ENCODE results near the gene C5orf46.
A peak's percentile ranks its signal among the peaks of the same experiment; 100 is the strongest.

C5orf46 gene

GRCh38 chr5:147913786-147914185, 7.4 kb upstream of the C5orf46 start:
- TF ChIP-seq POLR2A (IDR thresholded peaks at IDR 0.05; ENCODE audit: low read depth, low read length) = no peak
- FAIRE-seq = no peak

DNA sequence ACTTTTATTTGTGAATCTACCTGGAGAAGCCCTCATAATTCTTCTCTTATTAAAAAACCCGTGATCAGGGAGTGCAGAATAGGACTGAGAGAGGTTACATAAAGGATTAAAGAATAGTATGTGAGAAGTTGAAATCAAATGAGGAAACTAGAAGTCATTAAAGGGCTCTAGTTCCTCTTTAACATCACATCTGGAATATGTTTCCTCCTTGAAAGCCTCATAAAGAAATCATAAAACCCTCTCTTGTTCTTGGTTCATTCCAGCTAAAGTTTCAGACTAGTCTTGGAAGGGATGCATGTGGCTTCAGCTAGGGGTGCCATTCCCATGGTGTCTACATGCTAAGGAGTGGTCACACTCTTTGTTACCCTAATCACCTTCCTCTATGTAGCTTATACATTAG, 5.7 kb upstream of the C5orf46 start:
- no peak for FAIRE-seq
- no peak for TF ChIP-seq POLR2A (IDR thresholded peaks at IDR 0.05; ENCODE audit: low read depth, low read length)
- no peak for DNase-seq (ENCODE audit: insufficient read length, low spot score)

More at GRCh38 chr5:147913786-147914185, 7.4 kb upstream of the C5orf46 start:
- no peak for DNase-seq (ENCODE audit: insufficient read length, low spot score)

DNA sequence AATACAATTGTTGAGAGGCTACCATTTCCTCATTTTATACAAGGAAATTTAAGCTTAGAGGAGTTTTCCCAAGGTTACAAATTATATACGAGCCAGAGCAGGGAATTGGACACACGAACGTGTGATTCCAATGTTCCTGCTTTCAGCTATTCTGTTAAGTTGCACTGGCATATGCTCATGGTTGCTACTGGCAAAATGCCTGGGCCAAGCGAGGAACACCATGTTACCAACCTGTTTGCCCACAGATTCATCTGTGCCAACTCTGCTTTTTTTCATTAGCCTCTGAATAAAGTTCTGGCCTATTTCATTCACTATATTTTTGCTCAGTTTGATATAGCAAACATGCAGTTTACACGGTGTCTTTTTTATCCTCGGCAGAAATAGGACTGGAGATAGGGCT, 5.1 kb upstream of the C5orf46 start:
- no peak for FAIRE-seq
- no peak for DNase-seq (ENCODE audit: insufficient read length, low spot score)
- TF ChIP-seq POLR2A (IDR thresholded peaks at IDR 0.05; ENCODE audit: low read depth, low read length) = no peak

- TF ChIP-seq POLR2A (IDR thresholded peaks at IDR 0.05; ENCODE audit: low read depth, low read length) = no peak
- no peak for DNase-seq (ENCODE audit: insufficient read length, low spot score)
- no peak for FAIRE-seq
Measured at GRCh38 chr5:147904110-147904509, 2.2 kb downstream of the C5orf46 start.

- TF ChIP-seq POLR2A (IDR thresholded peaks at IDR 0.05; ENCODE audit: low read depth, low read length) = no peak
- DNase-seq (ENCODE audit: insufficient read length, low spot score) (no peak), FAIRE-seq (no peak)
Measured at GRCh38 chr5:147902609-147903115, 3.7 kb downstream of the C5orf46 start.

DNA sequence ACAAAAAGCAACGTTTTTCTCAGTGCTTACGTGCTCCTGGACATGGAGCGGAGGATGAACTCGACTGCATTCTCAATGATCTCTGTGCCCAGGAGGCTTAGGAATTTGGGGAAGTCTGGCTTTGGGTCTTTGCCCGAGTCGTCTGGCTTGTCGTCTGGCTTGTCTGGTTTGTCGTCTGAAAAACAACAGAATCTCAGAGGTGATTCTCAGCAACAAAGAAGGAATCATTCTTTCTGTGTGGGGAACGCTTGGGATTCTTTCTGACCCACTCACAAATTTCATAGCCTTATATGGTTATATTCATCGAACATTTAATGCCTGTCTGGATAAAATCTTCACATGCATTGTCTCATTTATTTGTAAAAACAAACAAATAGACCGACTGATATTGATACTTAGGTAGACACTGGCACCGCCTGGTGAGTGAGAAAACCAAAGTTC, 4.7 kb downstream of the C5orf46 start:
- FAIRE-seq (no peak), DNase-seq (ENCODE audit: insufficient read length, low spot score) (no peak)
- no peak for TF ChIP-seq POLR2A (IDR thresholded peaks at IDR 0.05; ENCODE audit: low read depth, low read length)

DNA sequence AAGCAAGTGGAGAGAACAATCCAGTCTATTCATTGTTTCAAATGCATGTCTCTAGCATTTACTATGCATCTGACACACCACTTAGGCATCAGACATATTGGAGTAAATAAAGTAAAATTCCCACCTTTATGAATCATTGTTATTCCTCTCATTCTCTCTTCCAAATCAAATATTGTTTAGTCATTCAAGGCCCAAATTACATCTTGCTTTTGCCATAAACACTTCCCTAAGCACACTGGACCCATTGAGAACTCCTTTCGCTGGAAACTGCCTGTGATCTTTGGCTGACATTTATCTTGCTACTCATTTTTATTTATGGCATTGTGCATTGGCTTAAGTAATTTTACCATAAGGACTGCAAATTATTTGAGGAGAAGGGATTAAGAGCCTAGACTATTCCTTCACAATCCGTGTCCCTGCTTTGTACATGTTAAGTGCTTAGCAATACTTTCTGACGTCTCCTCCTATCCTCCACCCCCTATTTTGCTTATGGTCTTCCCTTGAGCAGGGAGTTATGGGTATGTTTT, 7.4 kb downstream of the C5orf46 start:
- FAIRE-seq = peak; percentile 38
- no peak for TF ChIP-seq POLR2A (IDR thresholded peaks at IDR 0.05; ENCODE audit: low read depth, low read length)
- no peak for DNase-seq (ENCODE audit: insufficient read length, low spot score)

GRCh38 chr5:147895864-147896263, 10.5 kb downstream of the C5orf46 start:
- no peak for TF ChIP-seq POLR2A (IDR thresholded peaks at IDR 0.05; ENCODE audit: low read depth, low read length)
- no peak for DNase-seq (ENCODE audit: insufficient read length, low spot score)
- no peak for FAIRE-seq

DNA sequence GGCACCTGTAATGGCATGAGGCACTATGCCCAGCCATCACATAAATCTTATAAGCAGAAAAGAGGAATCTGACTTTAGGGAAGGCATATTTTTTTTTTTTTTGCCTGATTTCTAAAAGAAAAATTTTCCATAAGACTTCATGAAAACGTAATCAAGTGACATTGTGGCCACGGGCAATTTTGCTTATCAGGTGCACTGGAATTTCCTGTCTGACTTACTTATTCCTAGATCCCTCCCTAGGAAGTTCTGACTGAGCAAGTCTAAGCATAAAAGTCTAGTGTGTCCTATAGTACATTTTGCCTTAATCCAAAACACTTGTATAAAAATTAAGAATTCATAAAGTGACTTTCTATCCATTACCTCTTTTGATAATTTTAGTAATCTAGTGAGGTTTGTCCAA, 12.5 kb downstream of the C5orf46 start:
- FAIRE-seq (no peak), DNase-seq (ENCODE audit: insufficient read length, low spot score) (no peak)
- no peak for TF ChIP-seq POLR2A (IDR thresholded peaks at IDR 0.05; ENCODE audit: low read depth, low read length)

DNA sequence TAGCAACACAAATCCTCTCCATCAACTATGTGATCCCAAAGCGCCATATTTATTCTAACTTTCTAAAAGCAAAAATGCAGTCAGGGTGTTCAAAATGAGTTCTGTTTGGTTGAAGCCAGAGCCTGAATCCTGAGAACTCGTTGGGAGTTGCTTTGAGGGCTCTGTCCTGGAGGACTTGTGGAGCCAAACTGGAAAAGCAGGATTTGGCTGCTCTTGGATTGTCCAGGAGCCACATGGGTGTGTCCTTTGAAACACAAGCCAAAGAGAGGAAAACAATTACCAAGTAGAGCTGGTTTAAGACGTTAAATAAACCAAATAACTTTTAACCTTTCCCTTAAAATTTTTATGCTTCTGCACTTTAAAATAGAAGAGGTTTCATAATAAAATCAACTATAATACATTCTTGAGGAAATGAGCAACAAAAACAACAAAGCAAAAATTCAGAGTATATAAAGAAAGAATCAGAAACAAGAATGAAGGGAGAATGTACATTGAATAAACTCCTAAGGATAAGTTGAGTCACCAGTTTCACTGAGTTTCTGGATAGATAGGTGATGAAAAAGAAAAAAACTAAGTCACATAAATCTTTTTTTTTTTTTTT, 13.5 kb downstream of the C5orf46 start:
- DNase-seq (ENCODE audit: insufficient read length, low spot score) (no peak), FAIRE-seq (no peak)
- TF ChIP-seq POLR2A (IDR thresholded peaks at IDR 0.05; ENCODE audit: low read depth, low read length) = no peak

DNA sequence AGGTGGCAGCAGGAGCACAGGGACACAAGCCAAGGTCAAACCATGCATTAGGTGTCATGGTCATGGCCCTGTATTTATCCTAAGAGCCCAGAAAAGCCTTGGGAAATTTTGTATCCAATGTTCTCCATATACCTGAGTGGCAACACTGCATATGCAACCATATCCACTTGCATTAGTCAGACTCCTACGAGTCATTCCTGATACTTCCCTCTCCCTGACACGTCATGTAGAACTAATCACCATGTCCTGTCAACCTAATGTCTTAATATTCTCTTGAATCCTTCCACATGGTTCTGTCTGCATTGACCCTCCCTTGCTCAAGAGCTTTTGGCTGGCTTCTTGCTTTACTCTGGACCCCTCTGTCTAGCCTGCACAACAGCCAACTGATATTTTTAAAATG, 18.4 kb downstream of the C5orf46 start:
- no peak for TF ChIP-seq POLR2A (IDR thresholded peaks at IDR 0.05; ENCODE audit: low read depth, low read length)
- DNase-seq (ENCODE audit: insufficient read length, low spot score) = no peak
- FAIRE-seq = peak; percentile 83

GRCh38 chr5:147887026-147887627, 19.2 kb downstream of the C5orf46 start:
- FAIRE-seq (peak; percentile 91), DNase-seq (ENCODE audit: insufficient read length, low spot score) (no peak)
- TF ChIP-seq POLR2A (IDR thresholded peaks at IDR 0.05; ENCODE audit: low read depth, low read length) = no peak

DNA sequence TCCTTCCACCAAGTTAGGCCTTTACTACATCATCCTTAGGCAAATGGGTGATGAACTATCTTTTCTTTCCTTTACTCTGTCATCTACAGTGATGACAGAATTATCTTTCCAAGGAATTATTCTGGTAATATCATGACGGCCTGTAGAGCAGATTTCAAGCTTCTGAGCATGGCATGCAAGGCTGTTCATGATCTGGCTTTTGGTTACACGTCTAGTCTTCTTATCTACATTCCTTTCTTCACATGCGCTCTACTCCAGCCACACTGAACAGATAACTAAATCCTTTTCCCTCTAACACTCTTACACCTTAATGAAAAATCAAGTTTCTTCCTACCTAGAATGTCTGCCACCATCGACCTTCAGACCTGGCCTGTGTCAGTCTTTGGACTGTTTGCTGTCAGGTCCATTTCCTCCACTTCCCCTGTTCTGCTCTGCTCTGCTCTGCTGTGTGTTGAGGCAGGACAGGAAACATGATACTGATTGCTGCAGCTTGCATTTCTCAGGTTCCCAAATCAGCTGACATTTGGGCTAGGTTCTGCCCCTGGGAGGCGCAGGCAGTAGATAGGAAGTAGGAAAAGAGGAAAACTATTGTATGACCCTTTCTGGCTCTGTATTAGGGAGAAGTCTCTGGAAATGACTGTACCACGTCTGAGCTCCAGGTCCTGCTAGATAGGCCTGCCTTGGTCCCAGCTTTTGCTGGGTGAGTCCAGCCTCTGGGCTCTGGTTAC, 23.6 kb downstream of the C5orf46 start:
- FAIRE-seq (no peak), DNase-seq (ENCODE audit: insufficient read length, low spot score) (no peak)
- no peak for TF ChIP-seq POLR2A (IDR thresholded peaks at IDR 0.05; ENCODE audit: low read depth, low read length)

- DNase-seq (ENCODE audit: insufficient read length, low spot score) = no peak
- FAIRE-seq = no peak
- no peak for TF ChIP-seq POLR2A (IDR thresholded peaks at IDR 0.05; ENCODE audit: low read depth, low read length)
Measured at GRCh38 chr5:147880487-147880886, 25.9 kb downstream of the C5orf46 start.
